ENCODE measurements around the gene NCKAP5. TPM values are rescaled to one million over a fixed set of nuclear protein-coding genes. Genes with fewer than 3 reads are reported as not detected.
A peak's percentile ranks its signal among the peaks of the same experiment; 100 is the strongest.

NCKAP5 gene
- total RNA-seq, 6 donors from 2014 or later = 22.1 to 51.1 (median 41.4) TPM

DNA sequence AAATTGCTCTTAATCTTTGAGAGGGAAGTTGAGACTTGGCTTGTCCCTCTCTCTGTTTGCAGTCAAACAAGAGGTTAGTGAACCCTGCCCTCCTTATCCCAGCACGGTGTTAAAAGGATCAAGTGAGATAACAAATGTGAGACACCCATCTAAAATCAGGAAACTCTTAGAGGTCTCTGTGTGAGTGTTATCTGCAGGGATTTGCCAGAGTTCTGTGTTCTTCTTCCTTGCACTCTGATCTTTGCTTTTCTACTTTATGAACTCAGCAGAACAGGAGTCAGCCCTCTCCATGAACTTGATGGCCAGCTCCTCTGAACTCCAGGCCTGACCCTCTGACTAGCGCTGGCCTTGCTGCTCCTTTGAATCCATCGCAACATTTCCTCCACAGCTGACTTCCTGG lies 123.8 kb downstream of the NCKAP5 start:
- no peak overlapping the region for H3K4me3 ChIP-seq
- ATAC-seq (ENCODE audit: low FRiP score in 2 of 2) = no peak
- H3K27me3 ChIP-seq = no peaks in the 10 kb centered on the region
- 51 to 52% methylated on average over 3 of the region's 3 CpGs for WGBS, 2 donors
- no peak overlapping the region for H3K27ac ChIP-seq
- H3K36me3 ChIP-seq = no peaks in the 10 kb centered on the region
- DNase-seq = no peak
- H3K4me1 ChIP-seq = no peaks in the 10 kb centered on the region
- no peak for TF ChIP-seq EP300 (IDR thresholded peaks at IDR 0.05)
- TF ChIP-seq, protein P1, sequence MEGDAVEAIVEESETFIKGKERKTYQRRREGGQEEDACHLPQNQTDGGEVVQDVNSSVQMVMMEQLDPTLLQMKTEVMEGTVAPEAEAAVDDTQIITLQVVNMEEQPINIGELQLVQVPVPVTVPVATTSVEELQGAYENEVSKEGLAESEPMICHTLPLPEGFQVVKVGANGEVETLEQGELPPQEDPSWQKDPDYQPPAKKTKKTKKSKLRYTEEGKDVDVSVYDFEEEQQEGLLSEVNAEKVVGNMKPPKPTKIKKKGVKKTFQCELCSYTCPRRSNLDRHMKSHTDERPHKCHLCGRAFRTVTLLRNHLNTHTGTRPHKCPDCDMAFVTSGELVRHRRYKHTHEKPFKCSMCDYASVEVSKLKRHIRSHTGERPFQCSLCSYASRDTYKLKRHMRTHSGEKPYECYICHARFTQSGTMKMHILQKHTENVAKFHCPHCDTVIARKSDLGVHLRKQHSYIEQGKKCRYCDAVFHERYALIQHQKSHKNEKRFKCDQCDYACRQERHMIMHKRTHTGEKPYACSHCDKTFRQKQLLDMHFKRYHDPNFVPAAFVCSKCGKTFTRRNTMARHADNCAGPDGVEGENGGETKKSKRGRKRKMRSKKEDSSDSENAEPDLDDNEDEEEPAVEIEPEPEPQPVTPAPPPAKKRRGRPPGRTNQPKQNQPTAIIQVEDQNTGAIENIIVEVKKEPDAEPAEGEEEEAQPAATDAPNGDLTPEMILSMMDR (IDR thresholded peaks at IDR 0.05) = no peak
- TF ChIP-seq POLR2AphosphoS5 (IDR thresholded peaks at IDR 0.05) = no peak
- TF ChIP-seq POLR2A (IDR thresholded peaks at IDR 0.05) = no peak
- H3K9me3 ChIP-seq = no peaks in the 10 kb centered on the region

GRCh38 chr2:133442393-133442792 lies 125.9 kb downstream of the NCKAP5 start:
- no peaks in the 10 kb centered on the region for H3K4me1 ChIP-seq
- DNase-seq (no peak), ATAC-seq (ENCODE audit: low FRiP score in 2 of 2) (peak in 1 of 2 donors; percentile 51)
- H3K36me3 ChIP-seq = no peaks in the 10 kb centered on the region
- no peak overlapping the region for H3K4me3 ChIP-seq
- no peak overlapping the region for H3K27ac ChIP-seq
- 88 to 92% methylated on average over 2 of the region's 2 CpGs for WGBS, 2 donors
- TF ChIP-seq POLR2AphosphoS5 (IDR thresholded peaks at IDR 0.05) (no peak), EP300 (IDR thresholded peaks at IDR 0.05) (no peak), POLR2A (IDR thresholded peaks at IDR 0.05) (no peak)
- TF ChIP-seq, protein P1 (IDR thresholded peaks at IDR 0.05) = no peak
- H3K27me3 ChIP-seq = no peaks in the 10 kb centered on the region
- no peaks in the 10 kb centered on the region for H3K9me3 ChIP-seq

GRCh38 chr2:133439565-133439920 lies 128.7 kb downstream of the NCKAP5 start:
- Histone ChIP-seq H3K27me3 (no peaks in the 10 kb centered on the region), H3K4me3 (no peak overlapping the region), H3K36me3 (no peaks in the 10 kb centered on the region), H3K9me3 (no peaks in the 10 kb centered on the region), H3K4me1 (no peaks in the 10 kb centered on the region), H3K27ac (no peak overlapping the region)
- TF ChIP-seq POLR2A (IDR thresholded peaks at IDR 0.05) = no peak
- no peak for TF ChIP-seq EP300 (IDR thresholded peaks at IDR 0.05)
- TF ChIP-seq, protein P1 (IDR thresholded peaks at IDR 0.05) = no peak
- no peak for TF ChIP-seq POLR2AphosphoS5 (IDR thresholded peaks at IDR 0.05)
- DNase-seq (no peak), ATAC-seq (ENCODE audit: low FRiP score in 2 of 2) (no peak)

- Histone ChIP-seq H3K27ac (no peak overlapping the region), H3K36me3 (no peaks in the 10 kb centered on the region), H3K27me3 (no peaks in the 10 kb centered on the region), H3K4me1 (peaks cover 0 to 1% (median 0%) of the 10 kb centered on the region in 4 donors), H3K4me3 (no peak overlapping the region), H3K9me3 (no peaks in the 10 kb centered on the region)
- DNase-seq (no peak), ATAC-seq (ENCODE audit: low FRiP score in 2 of 2) (no peak)
- TF ChIP-seq, protein P1 (IDR thresholded peaks at IDR 0.05) = no peak
- no peak for TF ChIP-seq POLR2AphosphoS5 (IDR thresholded peaks at IDR 0.05)
- TF ChIP-seq EP300 (IDR thresholded peaks at IDR 0.05) = no peak
- TF ChIP-seq POLR2A (IDR thresholded peaks at IDR 0.05) = no peak
- WGBS, 2 donors = 76 to 81% methylated on average over 4 of the region's 4 CpGs
These were observed 129.3 kb downstream of the NCKAP5 start for GRCh38 chr2:133438848-133439564.

- ATAC-seq (ENCODE audit: low FRiP score in 2 of 2) = no peak
- Histone ChIP-seq H3K36me3 (no peaks in the 10 kb centered on the region), H3K27ac (no peak overlapping the region), H3K4me3 (no peak overlapping the region), H3K9me3 (no peaks in the 10 kb centered on the region), H3K4me1 (peaks cover 0 to 5% (median 0%) of the 10 kb centered on the region in 4 donors), H3K27me3 (no peaks in the 10 kb centered on the region)
- TF ChIP-seq POLR2AphosphoS5 (IDR thresholded peaks at IDR 0.05) = no peak
- no peak for DNase-seq
These were observed 130.2 kb downstream of the NCKAP5 start for GRCh38 chr2:133438026-133438425.

Measured in upper lobe of left lung (tissue), 6 donors.